Activated naive CD4-positive, alpha-beta T cell treated with anti-CD3 and anti-CD28 coated beads, Interleukin-2, amount 50 U/mL, for 24 hours (primary cell): ENCODE results near the gene MS4A15.
"Not testable (repeated sequence)": the region's sequence is repeated elsewhere in the genome, so short reads cannot be mapped to it uniquely, and the experiment has no call there.

Experiments
- H3K27ac Mint-ChIP-seq: one replicate; pipeline ENCODE4 v1.8.0; 2021; ENCODE audit warnings: mild to moderate bottlenecking, mixed read lengths
- H3K27me3 Mint-ChIP-seq: one replicate; pipeline ENCODE4 v1.8.0; 2021; ENCODE audit warnings: mixed read lengths
- H3K36me3 Mint-ChIP-seq: one replicate; pipeline ENCODE4 v1.8.0; 2021; ENCODE audit warnings: mixed read lengths
- H3K4me1 Mint-ChIP-seq: one replicate; pipeline ENCODE4 v1.8.0; 2021; ENCODE audit warnings: mixed read lengths
- H3K4me3 Mint-ChIP-seq: one replicate; pipeline ENCODE4 v1.8.0; 2021; ENCODE audit warnings: mild to moderate bottlenecking, mixed read lengths
- H3K9me3 Mint-ChIP-seq: one replicate; pipeline ENCODE4 v1.8.0; 2021; ENCODE audit warnings: mixed read lengths

The MS4A15 gene, protein sequence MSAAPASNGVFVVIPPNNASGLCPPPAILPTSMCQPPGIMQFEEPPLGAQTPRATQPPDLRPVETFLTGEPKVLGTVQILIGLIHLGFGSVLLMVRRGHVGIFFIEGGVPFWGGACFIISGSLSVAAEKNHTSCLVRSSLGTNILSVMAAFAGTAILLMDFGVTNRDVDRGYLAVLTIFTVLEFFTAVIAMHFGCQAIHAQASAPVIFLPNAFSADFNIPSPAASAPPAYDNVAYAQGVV

DNA sequence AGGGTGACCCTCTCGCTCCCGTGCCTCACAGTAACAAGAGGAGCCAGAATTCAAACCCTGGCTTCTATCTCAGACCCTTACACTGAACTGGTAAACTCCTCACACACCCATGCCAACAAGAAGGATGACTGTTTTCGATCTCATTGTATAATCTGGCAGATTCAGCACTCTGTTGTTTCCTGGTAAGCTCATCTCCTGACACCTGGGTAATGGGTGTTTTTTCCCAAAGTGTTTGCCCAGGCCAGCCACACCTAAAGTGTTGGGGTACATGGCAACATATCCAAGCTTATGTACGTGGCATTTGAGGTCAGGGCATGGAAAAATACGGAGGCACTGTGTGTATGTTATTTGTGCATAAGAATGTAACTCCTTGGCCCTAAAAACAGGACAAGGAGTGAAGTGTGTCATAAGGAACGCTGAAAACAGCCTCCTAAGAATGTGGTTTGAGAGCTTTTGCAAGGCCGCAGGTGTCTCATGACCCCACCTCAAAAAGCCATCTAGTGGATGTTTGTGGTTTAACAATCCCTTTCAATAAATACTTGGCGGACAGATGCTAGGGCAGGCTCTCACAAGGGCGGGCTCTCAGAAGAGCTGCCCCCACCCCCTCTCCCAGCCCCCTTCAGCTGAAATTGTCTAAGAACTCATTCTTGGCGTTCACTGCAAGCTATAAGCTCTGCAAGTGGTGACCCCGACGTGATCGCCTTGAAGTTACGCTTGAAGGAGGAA is at the start of gene MS4A15:
TSS of gene MS4A15 (plus strand) at position 561 of the 726 bp plus-strand sequence. CDS start 6,867 bp downstream, outside the sequence.
- peaks cover 32% of the 10 kb centered on the region for H3K27me3 Mint-ChIP-seq

DNA sequence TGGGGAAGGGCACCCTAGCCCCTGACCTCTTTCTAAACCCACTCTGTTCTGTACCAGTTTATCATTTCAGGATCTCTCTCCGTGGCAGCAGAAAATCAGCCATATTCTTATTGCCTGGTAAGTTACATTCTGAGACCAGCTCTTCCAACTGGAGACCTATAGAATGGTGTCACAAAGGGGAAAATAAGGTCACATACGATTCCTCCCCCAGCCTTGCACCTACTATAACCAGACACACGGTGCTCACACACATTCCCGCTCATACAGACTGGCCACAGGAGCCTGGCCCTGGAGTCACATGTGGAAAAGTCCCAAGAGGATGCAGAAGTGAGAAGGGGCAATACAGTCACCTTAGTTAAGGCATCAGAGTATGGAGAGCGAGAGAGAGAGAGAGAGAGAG is 49.7 kb upstream of the MS4A15 start:
- Mint-ChIP-seq H3K27me3 (peaks cover 5% of the 10 kb centered on the region), H3K4me3 (no peak overlapping the region), H3K27ac (no peak overlapping the region), H3K9me3 (no peaks in the 10 kb centered on the region), H3K36me3 (no peaks in the 10 kb centered on the region), H3K4me1 (no peaks in the 10 kb centered on the region)

More for the DNA sequence above, at the start of gene MS4A15:
- H3K4me1 Mint-ChIP-seq = no peaks in the 10 kb centered on the region
- H3K36me3 Mint-ChIP-seq = no peaks in the 10 kb centered on the region
- H3K27ac Mint-ChIP-seq = no peak within 1 kb of the TSS
- no peaks in the 10 kb centered on the region for H3K9me3 Mint-ChIP-seq
- no peak within 1 kb of the TSS for H3K4me3 Mint-ChIP-seq

DNA sequence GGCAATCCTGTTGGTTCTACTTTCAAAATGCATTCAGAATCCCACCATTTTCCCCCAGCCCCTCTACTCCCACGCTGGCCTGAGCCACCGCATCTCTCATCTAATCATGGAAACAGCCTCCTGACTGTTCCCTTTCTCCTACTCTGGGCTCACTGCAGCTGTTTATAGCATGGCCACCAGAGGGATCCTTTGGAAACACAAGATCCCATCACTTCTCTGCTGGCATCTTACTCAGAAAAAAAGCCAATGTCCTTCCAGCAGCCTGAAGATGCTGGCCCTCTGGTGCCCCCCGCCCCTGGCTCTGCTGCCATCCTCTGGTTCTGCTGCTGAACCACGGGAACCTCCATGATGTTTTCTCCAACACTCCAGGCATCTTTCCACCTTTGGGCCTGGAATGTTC is 46.2 kb upstream of the MS4A15 start:
- Mint-ChIP-seq H3K4me1 (no peaks in the 10 kb centered on the region), H3K36me3 (no peaks in the 10 kb centered on the region), H3K27me3 (peaks cover 12% of the 10 kb centered on the region), H3K27ac (no peak overlapping the region), H3K9me3 (no peaks in the 10 kb centered on the region), H3K4me3 (no peak overlapping the region)

DNA sequence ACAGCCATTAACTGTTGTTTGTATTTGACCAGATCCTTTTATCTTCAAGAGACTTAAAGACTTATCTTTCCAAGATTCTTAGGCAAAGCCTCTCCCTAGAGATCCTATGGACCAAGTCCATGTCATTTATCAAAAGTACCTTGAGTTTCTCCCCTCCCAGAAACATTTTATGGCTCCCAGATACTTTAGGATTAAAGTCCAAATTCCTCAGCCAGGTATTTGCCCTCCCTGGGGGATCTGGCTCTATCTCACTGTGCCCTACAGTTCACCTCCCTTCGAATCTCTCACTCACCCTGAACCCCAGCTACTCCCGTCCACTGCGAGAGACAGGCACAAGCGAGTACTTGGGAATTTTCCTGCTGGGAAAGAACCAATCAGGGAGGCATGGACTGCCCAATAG is 45.4 kb upstream of the MS4A15 start:
- Mint-ChIP-seq H3K9me3 (no peaks in the 10 kb centered on the region), H3K36me3 (no peaks in the 10 kb centered on the region), H3K4me3 (no peak overlapping the region), H3K27me3 (peaks cover 12% of the 10 kb centered on the region), H3K4me1 (no peaks in the 10 kb centered on the region), H3K27ac (no peak overlapping the region)

DNA sequence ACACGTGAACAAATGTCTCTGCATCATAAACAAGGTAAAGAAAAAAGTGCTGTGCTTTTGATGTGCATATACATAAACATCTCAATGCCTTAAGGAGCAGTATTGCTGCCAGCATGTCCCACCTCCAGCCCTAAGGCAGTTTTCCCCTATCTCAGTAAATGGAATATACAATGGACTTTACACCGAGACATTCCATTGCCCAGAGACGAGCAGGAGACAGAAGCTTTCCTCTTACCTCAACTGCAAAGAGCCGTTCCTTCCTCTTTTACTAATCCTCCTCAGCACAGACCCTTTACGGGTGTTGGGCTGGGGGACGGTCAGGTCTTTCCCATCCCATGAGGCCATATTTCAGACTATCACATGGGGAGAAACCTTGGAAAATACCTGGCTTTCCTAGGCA is 43.2 kb upstream of the MS4A15 start:
- not testable (repeated sequence) for H3K9me3 Mint-ChIP-seq, H3K27ac Mint-ChIP-seq
- H3K27me3 Mint-ChIP-seq = peaks cover 16% of the 10 kb centered on the region

DNA sequence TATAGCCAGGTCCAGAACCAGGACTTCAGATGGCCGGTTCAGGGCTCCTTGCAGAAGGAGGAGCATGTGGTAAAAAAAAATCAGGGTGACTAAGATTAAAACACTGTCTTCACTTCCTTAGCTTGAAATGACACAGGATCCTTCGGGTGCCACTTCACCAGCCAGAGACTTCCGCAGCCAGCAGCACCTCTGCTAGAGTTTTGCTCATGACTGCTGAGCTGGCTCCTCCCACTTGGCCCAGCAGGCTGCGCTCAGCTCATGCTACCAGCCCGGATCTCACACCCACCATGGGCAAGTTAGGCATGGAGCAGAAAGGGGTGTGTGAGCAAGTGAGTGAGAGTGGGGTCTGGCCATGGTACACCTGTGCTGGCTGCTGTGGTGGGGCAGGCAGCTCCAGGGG is 38.7 kb upstream of the MS4A15 start:
- H3K36me3 Mint-ChIP-seq = no peaks in the 10 kb centered on the region
- H3K27me3 Mint-ChIP-seq = peaks cover 15% of the 10 kb centered on the region
- no peak overlapping the region for H3K4me3 Mint-ChIP-seq
- peaks cover 9% of the 10 kb centered on the region for H3K9me3 Mint-ChIP-seq
- H3K4me1 Mint-ChIP-seq = no peaks in the 10 kb centered on the region
- H3K27ac Mint-ChIP-seq = no peak overlapping the region

More for the DNA sequence above, 43.2 kb upstream of the MS4A15 start:
- H3K4me3 Mint-ChIP-seq, H3K36me3 Mint-ChIP-seq, H3K4me1 Mint-ChIP-seq: not testable (repeated sequence)

DNA sequence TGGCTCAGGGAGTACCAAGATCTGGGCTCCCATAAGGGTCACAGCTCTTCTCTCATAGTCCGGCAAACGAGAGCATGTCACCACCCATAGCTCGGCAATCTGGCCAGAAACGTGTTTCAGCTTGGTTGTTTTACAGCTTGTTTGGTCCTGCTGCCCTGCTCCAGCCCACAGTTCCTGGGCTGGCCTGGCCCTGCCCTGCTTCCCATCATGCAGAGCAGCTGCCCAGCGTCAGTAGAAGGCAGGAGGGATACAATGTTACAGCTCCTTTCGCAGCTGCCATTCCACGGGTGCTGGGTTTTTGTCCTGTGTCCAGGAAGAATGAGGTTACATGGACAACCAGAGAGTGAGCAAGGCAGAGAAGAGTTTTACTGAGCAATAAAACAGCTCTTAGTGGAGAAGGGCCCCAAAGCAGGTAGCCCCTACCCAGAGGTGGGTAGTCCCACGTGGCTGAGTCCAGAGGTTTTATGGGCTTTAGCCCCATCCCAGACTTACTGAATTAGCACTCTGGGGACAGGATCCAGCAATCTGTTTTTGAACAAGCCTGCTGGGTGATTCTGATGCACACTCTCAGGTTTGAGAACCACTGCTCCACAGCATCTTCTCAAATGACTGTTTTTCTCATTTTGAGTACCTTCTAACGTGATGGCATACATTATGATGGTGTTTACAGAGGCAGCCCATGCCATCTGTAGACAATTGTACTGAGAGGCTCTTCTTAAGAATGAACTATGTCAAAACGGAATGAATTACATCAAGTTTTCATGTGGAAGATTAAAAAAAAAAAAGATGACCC is 37.9 kb upstream of the MS4A15 start:
- Mint-ChIP-seq H3K4me3 (no peak overlapping the region), H3K27ac (no peak overlapping the region)

DNA sequence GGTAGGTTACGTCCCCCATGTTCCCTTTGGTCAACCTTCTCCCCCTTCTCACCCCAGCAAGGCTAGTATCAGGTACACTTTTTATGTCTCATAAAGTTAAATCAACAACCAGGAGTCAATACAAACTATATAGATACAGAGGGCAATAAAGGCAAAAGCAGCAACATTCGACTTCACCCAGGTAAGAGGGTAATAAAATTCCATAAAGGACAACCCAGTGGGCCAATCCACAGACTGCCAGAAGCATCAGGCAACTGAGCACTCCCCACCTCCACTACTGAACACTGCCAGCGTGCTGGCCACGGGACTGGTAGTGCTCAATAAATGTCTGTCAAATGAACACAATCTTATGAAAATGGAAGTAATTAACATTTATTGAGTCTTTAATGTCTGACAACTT is 37.3 kb upstream of the MS4A15 start:
- Mint-ChIP-seq H3K4me3 (no peak overlapping the region), H3K27me3 (peaks cover 11% of the 10 kb centered on the region)

More for the DNA sequence above, 37.9 kb upstream of the MS4A15 start:
- Mint-ChIP-seq H3K9me3 (peaks cover 9% of the 10 kb centered on the region), H3K4me1 (no peaks in the 10 kb centered on the region), H3K27me3 (peaks cover 12% of the 10 kb centered on the region), H3K36me3 (no peaks in the 10 kb centered on the region)

DNA sequence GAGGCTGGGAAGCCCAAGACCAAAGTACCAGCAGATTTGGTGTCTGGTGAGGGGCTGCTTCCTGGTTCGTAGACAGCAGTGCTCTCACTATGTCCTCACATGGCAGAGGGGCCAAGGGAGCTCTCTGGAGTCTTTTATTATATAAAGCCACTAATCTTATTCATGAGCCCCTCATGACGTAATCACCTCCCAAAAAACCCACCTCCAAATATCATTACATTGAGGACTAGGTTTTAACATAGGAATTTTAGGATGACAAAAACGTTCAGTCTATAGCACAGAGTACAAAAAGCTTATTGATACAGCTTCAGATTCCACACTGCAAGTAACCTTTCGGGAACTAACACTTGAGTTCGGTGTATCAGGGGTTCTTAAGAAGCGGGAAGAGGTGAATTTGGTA is 36.2 kb upstream of the MS4A15 start:
- H3K4me3 Mint-ChIP-seq = no peak overlapping the region
- H3K36me3 Mint-ChIP-seq = no peaks in the 10 kb centered on the region
- H3K9me3 Mint-ChIP-seq = peaks cover 9% of the 10 kb centered on the region
- H3K4me1 Mint-ChIP-seq = no peaks in the 10 kb centered on the region
- peaks cover 9% of the 10 kb centered on the region for H3K27me3 Mint-ChIP-seq
- no peak overlapping the region for H3K27ac Mint-ChIP-seq

More for the DNA sequence above, 37.3 kb upstream of the MS4A15 start:
- H3K4me1 Mint-ChIP-seq = no peaks in the 10 kb centered on the region
- no peak overlapping the region for H3K27ac Mint-ChIP-seq
- no peaks in the 10 kb centered on the region for H3K36me3 Mint-ChIP-seq
- H3K9me3 Mint-ChIP-seq = peaks cover 9% of the 10 kb centered on the region

DNA sequence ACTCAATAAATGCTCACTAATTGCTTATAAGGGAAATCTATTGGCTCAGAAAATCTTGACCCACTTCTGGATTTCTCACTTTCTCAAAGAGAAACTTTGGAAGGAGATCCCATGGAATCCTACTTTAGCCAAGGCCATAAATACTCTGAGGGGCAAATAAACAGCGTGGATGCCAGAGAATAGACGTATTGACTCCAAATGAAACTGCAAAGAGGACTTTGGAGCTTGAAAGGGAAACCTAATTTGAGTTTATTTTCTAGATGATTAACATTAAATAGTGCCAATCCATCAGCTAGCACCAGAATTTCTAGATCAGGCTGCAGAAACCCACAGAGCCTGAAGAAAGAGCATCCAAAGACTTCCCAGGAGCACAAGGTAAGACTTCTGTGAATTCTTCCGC is 32.2 kb upstream of the MS4A15 start, which contains the start of gene MS4A18:
TSS of gene MS4A18 (plus strand) at position 301 of the 400 bp plus-strand sequence.
- Mint-ChIP-seq H3K4me3 (no peak within 1 kb of the TSS), H3K27me3 (peaks cover 11% of the 10 kb centered on the region), H3K9me3 (no peaks in the 10 kb centered on the region), H3K27ac (no peak within 1 kb of the TSS), H3K4me1 (no peaks in the 10 kb centered on the region), H3K36me3 (no peaks in the 10 kb centered on the region)

DNA sequence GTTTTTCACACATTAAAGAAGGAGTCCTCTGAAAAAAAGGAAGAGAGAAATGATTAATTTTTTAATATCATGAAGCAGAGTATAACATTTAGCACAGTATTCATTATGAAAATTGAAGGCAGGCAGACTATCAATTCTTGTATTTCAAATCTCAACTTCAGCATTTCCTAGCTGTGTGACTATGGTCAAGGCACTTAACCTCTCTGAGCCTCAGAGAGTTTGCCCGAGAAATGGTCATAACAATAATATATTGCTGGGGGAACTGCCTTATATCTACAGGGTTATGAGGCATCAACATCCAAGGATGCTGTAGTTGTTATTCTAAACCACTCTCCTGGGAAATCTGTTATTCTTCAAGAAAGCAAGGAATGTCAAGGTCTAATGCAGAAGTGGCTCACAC is 31.1 kb upstream of the MS4A15 start:
- Mint-ChIP-seq H3K27me3 (peaks cover 9% of the 10 kb centered on the region), H3K4me1 (no peaks in the 10 kb centered on the region), H3K9me3 (no peaks in the 10 kb centered on the region), H3K4me3 (no peak overlapping the region), H3K27ac (no peak overlapping the region), H3K36me3 (no peaks in the 10 kb centered on the region)

DNA sequence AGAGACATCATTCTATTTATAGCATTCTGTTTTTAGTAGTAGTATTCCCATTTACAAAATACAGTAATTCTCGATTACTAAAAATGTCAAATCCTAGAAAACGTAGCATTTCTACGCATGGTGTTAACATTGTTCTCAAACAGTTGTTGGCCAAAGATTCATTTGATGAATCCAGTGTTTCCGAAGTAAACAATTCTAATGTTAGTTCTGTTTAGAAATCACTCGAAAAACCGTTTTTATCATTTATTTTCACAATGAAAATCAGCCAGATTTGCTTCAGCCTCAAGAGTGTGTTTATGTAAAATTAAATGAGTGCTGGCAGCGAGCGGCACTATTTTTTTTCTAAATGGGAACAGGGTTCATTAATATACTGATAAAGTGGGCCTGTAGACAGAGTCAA is 25.1 kb upstream of the MS4A15 start:
- Mint-ChIP-seq H3K4me3 (no peak overlapping the region), H3K27me3 (peaks cover 7% of the 10 kb centered on the region), H3K4me1 (no peaks in the 10 kb centered on the region), H3K36me3 (no peaks in the 10 kb centered on the region), H3K27ac (no peak overlapping the region), H3K9me3 (no peaks in the 10 kb centered on the region)

DNA sequence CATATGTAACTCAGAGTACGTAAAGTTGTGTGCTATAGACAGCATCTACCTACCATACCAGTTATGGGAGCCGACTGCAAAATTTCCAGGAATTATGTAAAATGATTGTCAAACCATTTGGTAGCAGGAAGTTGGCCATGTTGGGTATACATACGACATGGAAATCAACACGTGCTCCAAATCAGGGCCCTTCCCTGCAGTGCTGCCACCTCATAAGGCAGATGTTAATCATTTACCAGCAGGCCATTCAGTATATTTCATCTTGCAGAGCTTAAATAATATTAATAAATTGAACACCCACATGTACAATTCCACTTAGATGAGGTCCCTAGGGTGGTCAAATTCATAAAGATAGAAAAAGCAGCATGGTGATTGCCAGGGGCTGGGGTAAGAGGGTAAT is 22.4 kb upstream of the MS4A15 start:
- no peaks in the 10 kb centered on the region for H3K4me1 Mint-ChIP-seq
- no peak overlapping the region for H3K27ac Mint-ChIP-seq
- H3K36me3 Mint-ChIP-seq = no peaks in the 10 kb centered on the region
- peaks cover 4% of the 10 kb centered on the region for H3K27me3 Mint-ChIP-seq
- no peaks in the 10 kb centered on the region for H3K9me3 Mint-ChIP-seq
- H3K4me3 Mint-ChIP-seq = no peak overlapping the region

DNA sequence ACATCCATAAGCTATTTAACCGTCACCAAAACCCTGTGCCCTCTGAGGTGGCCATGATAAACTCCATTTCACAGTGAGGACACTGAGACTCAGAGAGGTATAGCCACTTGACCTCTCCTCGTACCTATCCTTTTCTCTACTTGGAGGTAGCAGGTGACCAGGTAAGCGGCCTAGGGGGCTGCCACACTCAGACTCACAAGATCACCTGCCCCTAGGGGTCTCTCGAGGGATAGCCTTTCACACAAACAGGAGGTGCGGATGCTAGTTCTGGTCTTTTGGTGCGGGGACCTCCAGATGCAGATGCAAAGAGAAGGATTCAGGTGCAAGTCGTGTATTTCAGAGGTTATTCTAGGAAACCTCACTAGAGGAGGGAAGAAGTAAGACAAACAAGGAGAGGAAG is 17.6 kb upstream of the MS4A15 start:
- Mint-ChIP-seq H3K4me1 (no peaks in the 10 kb centered on the region), H3K27me3 (peaks cover 4% of the 10 kb centered on the region), H3K27ac (no peak overlapping the region)

DNA sequence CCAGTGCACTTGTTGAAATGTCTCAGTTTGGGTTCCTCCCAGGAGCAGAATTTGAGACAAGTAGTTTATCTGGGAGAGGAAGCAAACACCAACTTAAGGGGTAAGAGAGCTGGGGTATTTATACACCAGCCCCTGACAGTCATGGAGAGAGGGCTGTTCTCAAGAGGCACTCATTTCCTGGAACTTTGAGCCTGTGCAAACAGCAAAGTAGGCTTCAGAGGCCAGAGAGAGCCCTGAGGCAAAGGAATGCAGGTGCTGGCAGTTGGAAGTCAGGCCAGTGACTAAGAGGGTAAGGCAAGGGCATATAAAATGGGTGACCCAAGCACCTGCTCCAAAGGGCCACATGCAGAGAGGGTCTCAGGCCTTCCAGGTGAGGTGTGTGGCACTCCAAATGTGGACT is 16.1 kb upstream of the MS4A15 start:
- H3K36me3 Mint-ChIP-seq = no peaks in the 10 kb centered on the region
- H3K4me1 Mint-ChIP-seq = no peaks in the 10 kb centered on the region

More for the DNA sequence above, 17.6 kb upstream of the MS4A15 start:
- Mint-ChIP-seq H3K36me3 (no peaks in the 10 kb centered on the region), H3K9me3 (no peaks in the 10 kb centered on the region), H3K4me3 (no peak overlapping the region)

DNA sequence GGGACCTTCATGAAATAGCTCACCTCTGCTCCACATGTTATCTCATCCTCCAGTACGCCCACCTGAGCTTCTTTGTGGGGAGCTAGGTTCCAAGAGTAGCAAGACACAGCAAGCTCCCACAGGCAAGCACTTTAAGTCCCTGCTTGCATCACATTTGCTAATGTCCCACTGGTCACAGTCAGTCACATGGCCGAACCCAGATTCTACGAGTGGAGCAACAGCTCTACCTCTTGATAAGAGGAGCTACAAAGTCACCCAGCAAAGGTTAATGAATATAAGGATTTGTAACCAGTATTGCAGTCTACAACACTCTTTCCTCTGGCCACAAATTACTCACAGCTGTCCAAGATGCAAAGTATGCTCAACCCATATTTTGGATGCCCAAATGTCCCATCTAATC is 15.2 kb upstream of the MS4A15 start:
- H3K27ac Mint-ChIP-seq = no peak overlapping the region
- no peak overlapping the region for H3K4me3 Mint-ChIP-seq
- no peaks in the 10 kb centered on the region for H3K9me3 Mint-ChIP-seq
- H3K36me3 Mint-ChIP-seq = no peaks in the 10 kb centered on the region
- no peaks in the 10 kb centered on the region for H3K4me1 Mint-ChIP-seq
- H3K27me3 Mint-ChIP-seq = peaks cover 7% of the 10 kb centered on the region

More for the DNA sequence above, 16.1 kb upstream of the MS4A15 start:
- Mint-ChIP-seq H3K27ac (no peak overlapping the region), H3K9me3 (no peaks in the 10 kb centered on the region), H3K27me3 (peaks cover 7% of the 10 kb centered on the region), H3K4me3 (no peak overlapping the region)
